Neural cell (in vitro differentiated cells): ENCODE results near the gene ADCY2. TPM values are rescaled to one million over a fixed set of nuclear protein-coding genes. Genes with fewer than 3 reads are reported as not detected.

Experiments used
- H2AFZ ChIP-seq: fragments of 200-600, 300-800 bp; sonication (generic), shearing (Covaris generic); 2 replicates; pipeline ENCODE4 v1.6.0; 2014; ENCODE audit warnings: low read depth, mild to moderate bottlenecking, antibody characterized with exemption, low read length, moderate library complexity
- H3F3A ChIP-seq: fragments of 200-600 bp; shearing (Covaris generic); 2 replicates; pipeline ENCODE4 v1.6.1; 2016; ENCODE audit warnings: mild to moderate bottlenecking, moderate library complexity, mixed read lengths, antibody characterized with exemption, low read length; ENCODE audit not compliant: insufficient read depth, poor library complexity, severe bottlenecking
- H3K27ac ChIP-seq: fragments of 200-600, 300-800 bp; sonication (generic), shearing (Covaris generic); 2 replicates; pipeline ENCODE4 v1.5.1; 2014; ENCODE audit warnings: mild to moderate bottlenecking, low read length, moderate library complexity
- H3K27me3 ChIP-seq: fragments of 300-800, 200-600 bp; sonication (generic), shearing (Covaris generic); 2 replicates; pipeline ENCODE4 v1.6.0; 2014; ENCODE audit warnings: mild to moderate bottlenecking, low read depth, low read length, moderate library complexity; ENCODE audit not compliant: insufficient read depth
- H3K36me3 ChIP-seq: fragments of 300-800, 200-600 bp; sonication (generic), shearing (Covaris generic); 2 replicates; pipeline ENCODE4 v1.5.1; 2014; ENCODE audit warnings: mild to moderate bottlenecking, antibody characterized with exemption, low read length, moderate library complexity; ENCODE audit not compliant: insufficient read depth
- H3K4me2 ChIP-seq: fragments of 300-800, 200-600 bp; sonication (generic), shearing (Covaris generic); 2 replicates; pipeline ENCODE4 v1.6.0; 2014; ENCODE audit warnings: mild to moderate bottlenecking, low read length
- H3K4me3 ChIP-seq: fragments of 300-800, 200-600 bp; sonication (generic), shearing (Covaris generic); 2 replicates; pipeline ENCODE4 v1.5.1; 2014; ENCODE audit warnings: mild to moderate bottlenecking, low read length, moderate library complexity
- H3K79me2 ChIP-seq: fragments of 200-600 bp; shearing (Covaris generic); replicated peaks from 2 replicates; pipeline ENCODE4 v1.6.0; 2014; ENCODE audit warnings: mild to moderate bottlenecking, low read length, moderate library complexity; ENCODE audit not compliant: insufficient read depth
- H3K9ac ChIP-seq: fragments of 300-800, 200-600 bp; sonication (generic), shearing (Covaris generic); 2 replicates; pipeline ENCODE4 v1.6.1; 2016; ENCODE audit warnings: mild to moderate bottlenecking, low read length, mixed read lengths
- H3K9me2 ChIP-seq: fragments of 200-600 bp; shearing (Covaris generic); 2 replicates; pipeline ENCODE4 v1.6.1; 2016; ENCODE audit warnings: mild to moderate bottlenecking, low read length, mixed read lengths; ENCODE audit not compliant: insufficient read depth
- H3K9me3 ChIP-seq: fragments of 200-600, 300-800 bp; sonication (generic), shearing (Covaris generic); 2 replicates; pipeline ENCODE4 v1.6.1; 2016; ENCODE audit warnings: mild to moderate bottlenecking, mixed run types, low read length, moderate library complexity, mixed read lengths
- H4K20me1 ChIP-seq: fragments of 200-600 bp; shearing (Covaris generic); 2 replicates; pipeline ENCODE4 v1.6.1; 2016; ENCODE audit warnings: mild to moderate bottlenecking, mixed run types; ENCODE audit not compliant: insufficient read depth
- CTCF ChIP-seq: fragments of 450-650 bp; IDR thresholded peaks from 2 replicates; pipeline ENCODE4 v1.5.1; 2014; ENCODE audit warnings: antibody characterized with exemption, mild to moderate bottlenecking, moderate library complexity; ENCODE audit not compliant: poor library complexity, severe bottlenecking
- EP300 ChIP-seq: fragments of 450-650 bp; conservative IDR thresholded peaks from 2 replicates; pipeline ENCODE4 v1.6.1; 2014; ENCODE audit warnings: antibody characterized with exemption, mild to moderate bottlenecking, moderate library complexity; ENCODE audit not compliant: poor library complexity, severe bottlenecking
- EZH2 ChIP-seq: fragments of 200-600, 300-800 bp; shearing (Covaris generic), sonication (generic); IDR thresholded peaks from 2 replicates; pipeline ENCODE4 v1.6.1; 2014; ENCODE audit warnings: antibody characterized with exemption, low read length, borderline replicate concordance, mild to moderate bottlenecking; ENCODE audit not compliant: insufficient read depth, poor library complexity, severe bottlenecking
- MXI1 ChIP-seq: fragments of 450-650 bp; conservative IDR thresholded peaks from 2 replicates; pipeline ENCODE4 v1.6.1; 2014; ENCODE audit warnings: antibody characterized with exemption, mild to moderate bottlenecking; ENCODE audit not compliant: poor library complexity, severe bottlenecking
- POLR2AphosphoS5 ChIP-seq: IDR thresholded peaks from 2 replicates; pipeline ENCODE4 v1.6.1; 2012
- RAD21 ChIP-seq: fragments of 450-650 bp; conservative IDR thresholded peaks from 2 replicates; pipeline ENCODE4 v1.6.1; 2014; ENCODE audit warnings: antibody characterized with exemption, mild to moderate bottlenecking, moderate library complexity
- REST ChIP-seq: IDR thresholded peaks from 2 replicates; pipeline ENCODE4 v1.6.1; 2012; ENCODE audit warnings: borderline replicate concordance
- SMC3 ChIP-seq: fragments of 450-650 bp; conservative IDR thresholded peaks from 2 replicates; pipeline ENCODE4 v1.6.1; 2014; ENCODE audit warnings: antibody characterized with exemption, mild to moderate bottlenecking, moderate library complexity; ENCODE audit not compliant: poor library complexity
- TAF1 ChIP-seq: IDR thresholded peaks from 2 replicates; pipeline ENCODE4 v1.6.1; 2012; ENCODE audit warnings: low read depth
- polyA plus RNA-seq: library from polyadenylated mRNA; depleted of rRNA; stranded (reverse); fragments of >200 nt; gene quantifications from 2 replicates; pipeline ENCODE4 v1.2.3, GENCODE V29; 2014

The ADCY2 gene
- polyA plus RNA-seq, 1 donor from 2014 or later = 1.9 TPM

- H3K4me3 ChIP-seq = no peak overlapping the region
- TF ChIP-seq CTCF = no peak
- no peak for TF ChIP-seq EZH2
- no peak for TF ChIP-seq SMC3
- TF ChIP-seq TAF1 = no peak
- no peak for TF ChIP-seq REST
- no peak for TF ChIP-seq EP300
- no peak for TF ChIP-seq MXI1
- H3K4me2 ChIP-seq = no peak overlapping the region
- no peak overlapping the region for H3K9ac ChIP-seq
- no peaks in the 10 kb centered on the region for H3F3A ChIP-seq
- H4K20me1 ChIP-seq = no peaks in the 10 kb centered on the region
- H3K27ac ChIP-seq = no peak overlapping the region
- no peaks in the 10 kb centered on the region for H3K9me3 ChIP-seq
- no peaks in the 10 kb centered on the region for H3K9me2 ChIP-seq
- H3K79me2 ChIP-seq = no peaks in the 10 kb centered on the region
- H3K27me3 ChIP-seq = no peaks in the 10 kb centered on the region
- no peaks in the 10 kb centered on the region for H3K36me3 ChIP-seq
- no peak overlapping the region for H2AFZ ChIP-seq
These were observed 15.1 kb downstream of the ADCY2 start for GRCh38 chr5:7410936-7411511.

- H3K9ac ChIP-seq = no peak overlapping the region
- H4K20me1 ChIP-seq = no peaks in the 10 kb centered on the region
- no peak overlapping the region for H2AFZ ChIP-seq
- H3K4me2 ChIP-seq = no peak overlapping the region
- TF ChIP-seq EP300 = no peak
- no peak for TF ChIP-seq SMC3
- no peak for TF ChIP-seq CTCF
- no peak for TF ChIP-seq POLR2AphosphoS5
- no peak for TF ChIP-seq TAF1
- no peak for TF ChIP-seq EZH2
- no peak for TF ChIP-seq MXI1
- TF ChIP-seq REST = no peak
- no peak for TF ChIP-seq RAD21
- H3K9me3 ChIP-seq = no peaks in the 10 kb centered on the region
- H3K27ac ChIP-seq = no peak overlapping the region
- H3K4me3 ChIP-seq = no peak overlapping the region
- no peaks in the 10 kb centered on the region for H3K27me3 ChIP-seq
- no peaks in the 10 kb centered on the region for H3K36me3 ChIP-seq
- no peaks in the 10 kb centered on the region for H3F3A ChIP-seq
- no peaks in the 10 kb centered on the region for H3K9me2 ChIP-seq
- H3K79me2 ChIP-seq = no peaks in the 10 kb centered on the region
These were observed 16.5 kb downstream of the ADCY2 start for GRCh38 chr5:7412409-7412808.
